Stimulated activated CD4-positive, alpha-beta T cell treated with anti-CD3 and anti-CD28 coated beads, Interleukin-12 subunit alpha, Interleukin-12 subunit beta, amount 100 ng/mL, for 24 hours (primary cell): ENCODE data around the gene GIMAP5.

Source experiments
- DNase-seq, 2 experiments: peaks; one replicate each; pipeline ENCODE4 v3.0.0-alpha.2; 2020; ENCODE audit warnings: low read depth in 2 of 2

GIMAP5 gene

DNA sequence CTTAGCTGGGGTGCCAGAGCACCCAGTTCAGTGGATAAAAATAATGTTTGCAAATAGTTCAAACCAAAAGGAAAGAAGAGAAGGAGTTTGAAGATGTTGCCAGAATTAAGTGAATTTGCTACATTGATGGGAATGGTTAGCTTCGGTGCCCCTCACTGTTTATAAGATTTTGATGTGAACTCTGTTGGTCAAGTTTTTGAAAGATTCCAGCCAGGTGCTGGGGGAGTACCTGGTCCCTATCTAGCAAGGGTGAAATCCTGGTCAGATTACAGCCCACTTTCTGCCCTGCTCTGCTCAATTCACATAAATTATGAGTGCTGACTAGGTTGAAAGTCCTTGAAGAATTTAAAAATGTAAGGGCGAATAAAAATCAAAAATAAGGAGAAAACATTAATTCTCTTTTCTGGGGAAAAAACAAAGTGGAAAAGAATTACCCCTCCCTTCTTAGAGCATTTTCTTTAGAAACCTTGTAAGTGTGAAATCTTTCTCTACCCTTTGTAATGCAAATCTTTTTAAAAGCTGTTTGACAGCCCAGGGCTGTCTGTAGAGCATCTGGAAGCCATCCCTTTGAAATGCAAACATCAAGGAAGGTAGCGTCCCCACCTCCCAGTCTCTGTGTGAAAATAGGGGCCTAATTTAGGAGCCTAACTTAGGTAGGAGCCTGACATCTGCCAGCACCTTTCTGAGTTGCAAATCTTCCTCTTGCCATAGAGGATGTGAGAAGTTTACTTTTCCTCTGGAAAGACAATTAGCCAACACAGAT lies 1.4 kb upstream of the GIMAP5 start:
- DNase-seq = no peak

DNA sequence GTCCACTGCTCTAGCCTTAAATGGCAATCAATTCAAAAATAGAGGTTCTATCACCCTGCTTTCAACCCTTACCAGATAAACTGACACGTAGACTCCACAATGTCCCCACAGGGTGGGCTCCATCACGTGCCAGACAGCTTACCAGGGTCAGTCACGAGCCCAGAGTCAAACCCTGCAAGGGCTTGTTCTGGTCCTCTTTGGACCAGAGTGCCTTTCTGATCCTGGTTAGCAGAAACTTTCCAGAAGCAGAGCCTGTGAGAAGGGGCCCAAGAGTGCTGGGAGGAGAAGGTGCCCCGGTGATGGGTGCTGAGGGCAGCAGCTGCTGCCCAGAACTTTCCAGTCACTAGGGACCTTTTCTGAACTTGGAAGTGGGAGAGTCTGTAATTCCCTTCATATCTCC lies 354 bp upstream of the GIMAP5 start:
- no peak for DNase-seq

GRCh38 chr7:150738092-150738491 lies 874 bp downstream of the GIMAP5 start:
- DNase-seq = no peak

DNA sequence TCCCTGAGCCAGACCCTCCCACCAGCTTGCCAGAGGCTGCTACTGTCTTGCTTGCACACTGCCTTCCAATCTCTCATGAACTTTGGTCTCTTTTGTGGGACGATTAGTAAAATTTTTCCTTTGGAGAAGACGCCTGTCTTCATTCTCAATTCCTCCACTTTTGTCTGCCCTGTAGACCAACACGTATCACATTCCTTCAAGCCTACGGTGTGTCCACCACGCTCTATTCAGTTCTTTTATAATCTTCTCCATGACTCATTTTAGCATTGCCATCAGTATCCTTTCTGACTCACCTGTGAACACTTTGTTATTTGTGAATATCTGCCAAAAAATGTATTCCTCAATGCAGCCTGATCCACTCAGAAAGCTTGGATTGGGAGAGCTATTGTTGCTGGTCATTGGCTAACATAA lies 1.4 kb downstream of the GIMAP5 start:
- DNase-seq = no peak

GRCh38 chr7:150739033-150739432 lies 1.8 kb downstream of the GIMAP5 start:
- DNase-seq = no peak

DNA sequence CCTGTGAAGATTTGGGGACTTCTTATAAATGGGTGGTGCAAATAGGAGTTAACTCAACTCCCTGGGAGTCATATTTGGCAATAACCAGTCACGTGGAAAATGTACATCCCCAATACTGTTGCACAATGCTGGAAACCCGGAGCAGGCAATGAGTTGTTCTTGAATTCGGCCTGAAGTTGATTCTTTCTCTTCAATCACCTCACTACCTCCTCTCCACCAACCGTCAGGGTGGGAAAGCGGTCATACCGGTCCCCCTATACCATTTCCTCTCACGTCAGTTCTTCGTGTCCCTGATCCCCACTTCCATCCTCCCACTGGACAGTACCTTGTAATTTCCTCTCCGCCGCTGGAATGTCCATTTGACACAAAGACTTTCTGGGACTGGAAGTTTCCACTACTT lies 2.8 kb downstream of the GIMAP5 start:
- no peak for DNase-seq

GRCh38 chr7:150742286-150742968 lies 5.2 kb downstream of the GIMAP5 start:
- DNase-seq = no peak

DNA sequence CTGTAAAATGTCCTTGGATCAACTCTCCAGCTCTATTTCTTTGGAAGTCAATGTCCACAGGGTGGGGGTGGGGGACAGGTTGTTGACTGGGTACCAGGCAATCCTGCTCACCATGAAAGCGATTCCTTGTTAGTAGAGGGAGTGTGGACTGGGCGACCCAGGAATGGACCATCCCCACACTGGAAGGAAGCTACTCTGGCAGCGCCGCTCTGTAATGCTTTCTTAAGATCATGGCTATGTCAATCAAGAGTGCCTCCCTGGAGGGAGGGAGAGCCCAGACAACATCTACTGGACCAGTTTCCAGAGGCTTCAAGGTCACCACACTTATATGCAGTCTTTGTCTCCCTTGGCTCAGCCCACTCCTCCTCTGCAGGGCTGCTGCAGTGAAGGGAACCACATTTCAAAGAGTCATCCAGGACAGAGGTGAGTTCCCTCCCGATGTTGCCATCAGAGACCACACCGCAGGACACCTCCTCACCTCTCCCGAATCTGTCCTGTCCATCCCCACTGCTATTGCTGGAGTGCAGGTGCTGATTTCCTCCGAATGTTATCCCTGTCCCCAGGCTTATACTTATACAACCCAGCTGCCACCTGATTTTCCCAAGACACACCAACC lies 6.9 kb downstream of the GIMAP5 start:
- no peak for DNase-seq

- DNase-seq = no peak
These were observed 7.9 kb downstream of the GIMAP5 start for GRCh38 chr7:150745086-150745485.

DNA sequence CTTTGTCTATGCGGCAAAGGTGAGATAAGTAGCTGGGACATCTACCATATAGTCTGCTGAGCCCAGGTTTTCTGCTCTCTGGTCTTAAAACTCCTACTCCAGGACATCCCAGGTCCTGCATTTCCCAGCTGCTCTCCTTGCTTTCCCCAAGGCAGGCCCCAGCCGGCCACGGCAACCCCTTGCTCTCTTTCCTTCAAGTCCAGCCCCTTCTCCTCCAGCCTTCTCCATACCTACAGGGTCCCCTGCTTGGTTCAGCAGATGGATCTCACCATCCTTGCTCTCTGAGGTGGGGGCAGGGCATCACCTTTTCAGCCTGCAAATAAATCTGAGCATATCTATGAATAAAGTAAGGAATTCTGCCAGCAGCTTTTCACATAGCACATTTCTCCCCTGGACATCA lies 8.7 kb downstream of the GIMAP5 start:
- DNase-seq = no peak

DNA sequence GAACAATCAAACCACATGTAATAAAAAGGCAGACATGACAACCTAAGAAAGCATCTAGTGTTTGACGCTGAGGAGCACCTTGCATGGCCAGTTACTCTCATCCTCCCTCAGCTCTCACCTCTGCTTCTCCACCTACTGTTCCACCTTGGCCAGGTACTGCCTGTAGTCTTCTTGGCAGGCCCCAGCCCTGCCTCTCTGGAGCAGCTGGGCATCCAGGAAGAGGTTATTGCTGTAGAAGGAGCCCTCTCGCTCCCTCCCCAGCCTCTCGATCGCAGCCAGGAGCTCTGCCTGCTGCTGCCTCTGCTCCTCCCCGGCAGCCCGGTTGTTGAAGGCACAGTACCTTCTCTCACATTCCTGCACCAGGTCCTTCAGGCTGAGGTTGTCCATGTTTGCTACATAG lies 9.7 kb downstream of the GIMAP5 start:
- no peak for DNase-seq

DNA sequence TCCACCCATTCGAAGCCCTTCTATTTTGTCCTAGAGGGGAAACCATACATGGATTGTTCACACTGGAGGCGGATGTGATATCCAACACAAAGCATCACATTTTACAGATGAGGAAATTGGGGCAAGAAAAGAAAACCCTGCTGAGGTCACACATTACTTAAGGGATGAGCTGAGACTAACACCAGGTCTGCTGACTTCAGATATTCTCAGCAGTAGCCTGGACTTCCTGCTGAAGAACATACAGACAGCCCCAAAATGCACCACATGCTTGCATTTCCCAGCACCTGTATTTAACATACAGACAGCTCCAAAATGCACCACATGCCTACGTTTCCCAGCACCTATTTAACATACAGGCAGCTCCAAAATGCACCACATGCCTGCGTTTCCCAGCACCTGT lies 11.2 kb downstream of the GIMAP5 start:
- no peak for DNase-seq

DNA sequence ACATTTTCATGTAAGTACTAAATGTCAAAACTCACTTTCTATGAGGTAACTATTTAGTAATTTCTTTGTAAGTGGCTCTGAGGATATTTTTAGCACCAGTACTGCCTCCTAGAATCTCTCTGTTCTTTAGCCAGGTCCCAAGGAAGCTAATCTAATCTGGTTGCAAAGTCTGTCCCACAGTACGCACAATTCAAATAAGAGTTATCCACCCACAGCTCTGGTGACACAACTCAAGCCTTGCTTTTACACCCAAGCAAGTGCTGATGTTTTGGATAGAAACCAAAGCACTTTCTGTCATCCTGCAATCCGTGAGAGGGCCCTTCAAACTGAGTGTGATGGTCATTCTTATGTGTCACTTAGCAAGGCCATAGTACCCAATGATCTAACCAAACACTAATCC lies 14.5 kb downstream of the GIMAP5 start:
- DNase-seq = no peak

DNA sequence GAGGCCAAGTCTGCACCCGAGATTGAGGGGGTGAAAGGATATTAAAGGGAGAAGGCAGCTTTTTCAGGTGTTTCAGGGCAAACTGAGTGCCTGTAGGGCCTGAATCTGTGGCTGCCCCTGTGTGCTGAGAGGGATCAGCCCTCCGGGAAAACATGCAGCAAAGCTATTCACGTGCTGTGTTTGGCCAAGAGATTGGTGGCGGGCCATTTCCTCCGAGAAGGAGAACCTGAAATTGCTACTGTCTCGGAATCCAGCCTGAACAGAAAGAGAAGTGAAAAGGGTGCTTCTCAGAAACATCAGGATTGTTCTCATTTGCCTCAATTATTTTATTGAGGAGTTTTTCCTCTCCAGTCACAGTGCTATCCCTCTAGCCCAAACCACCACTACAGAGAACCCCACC lies 16.0 kb downstream of the GIMAP5 start:
- no peak for DNase-seq

GRCh38 chr7:150753826-150754603 lies 16.8 kb downstream of the GIMAP5 start:
- DNase-seq = no peak

- no peak for DNase-seq
These were observed 17.7 kb downstream of the GIMAP5 start for GRCh38 chr7:150754951-150755350.

DNA sequence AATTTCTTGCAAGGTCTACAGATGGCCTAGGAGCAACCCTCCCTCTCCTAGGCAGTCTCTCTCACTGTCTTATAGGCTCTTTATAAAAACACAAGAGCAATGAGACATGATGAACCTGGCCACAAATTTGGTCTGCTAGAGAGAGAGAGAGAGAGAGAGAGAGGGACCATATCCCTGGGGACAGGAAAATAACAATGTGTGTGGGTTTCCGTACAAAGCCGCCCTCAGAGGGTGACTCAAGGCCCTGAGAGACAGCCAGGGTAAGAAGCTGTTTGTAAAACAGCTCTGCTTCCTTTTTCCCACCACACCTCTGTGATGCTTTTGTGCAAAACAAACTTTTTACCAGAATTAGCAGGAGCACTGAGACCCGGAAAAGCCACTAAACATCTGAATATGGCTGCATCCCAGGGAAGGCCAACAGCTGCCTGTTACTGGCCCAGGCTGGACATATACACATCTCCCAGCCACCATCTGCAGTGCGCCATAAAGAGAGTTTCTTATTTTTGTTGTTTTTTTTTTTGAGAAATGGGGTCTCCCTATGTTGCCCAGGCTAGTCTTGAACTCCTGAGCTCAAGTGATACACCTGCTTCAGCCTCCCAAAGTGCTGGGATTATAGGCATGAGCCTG lies 18.4 kb downstream of the GIMAP5 start:
- DNase-seq = no peak

- no peak for DNase-seq
These were observed 18.9 kb downstream of the GIMAP5 start for GRCh38 chr7:150756166-150756565.

DNA sequence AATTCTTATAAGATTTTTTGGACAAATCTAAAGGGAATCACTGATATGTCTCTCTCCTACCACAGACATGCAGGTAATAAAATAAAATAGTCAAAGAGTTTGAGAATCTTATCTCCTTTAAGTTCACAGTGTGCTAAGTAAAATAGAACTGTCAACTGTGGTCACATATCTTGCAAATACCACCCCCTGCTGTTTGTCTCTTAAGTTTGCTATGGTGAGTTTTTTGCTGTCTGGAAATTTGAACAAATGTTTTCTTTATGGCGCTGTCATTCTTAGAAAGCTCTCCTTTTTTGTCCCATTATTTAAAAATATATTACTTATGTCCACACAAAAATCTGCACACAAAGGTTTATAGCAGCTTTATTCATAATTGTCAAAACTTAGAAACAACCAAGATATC lies 19.6 kb downstream of the GIMAP5 start:
- no peak for DNase-seq

- no peak for DNase-seq
These were observed 22.3 kb downstream of the GIMAP5 start for GRCh38 chr7:150759479-150759878.

DNA sequence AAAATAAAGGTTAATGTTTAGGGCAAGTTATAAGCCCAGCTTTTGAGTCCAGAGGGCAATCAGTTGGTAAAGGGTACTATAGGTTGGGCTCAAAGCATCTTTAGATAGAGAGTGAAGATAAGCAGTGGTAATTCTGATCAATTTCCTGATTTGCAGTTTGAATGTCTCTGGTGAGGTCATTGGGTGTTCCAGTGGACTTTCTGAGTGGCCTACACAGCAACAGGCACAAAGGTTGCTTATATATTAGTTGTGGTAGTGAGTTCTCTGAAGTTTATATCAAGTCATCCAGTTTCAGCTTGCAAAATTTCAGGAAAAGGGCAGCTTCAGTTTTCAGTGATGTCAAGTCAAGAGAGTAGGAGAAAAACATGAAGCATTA lies 29.1 kb downstream of the GIMAP5 start:
- DNase-seq = no peak

DNA sequence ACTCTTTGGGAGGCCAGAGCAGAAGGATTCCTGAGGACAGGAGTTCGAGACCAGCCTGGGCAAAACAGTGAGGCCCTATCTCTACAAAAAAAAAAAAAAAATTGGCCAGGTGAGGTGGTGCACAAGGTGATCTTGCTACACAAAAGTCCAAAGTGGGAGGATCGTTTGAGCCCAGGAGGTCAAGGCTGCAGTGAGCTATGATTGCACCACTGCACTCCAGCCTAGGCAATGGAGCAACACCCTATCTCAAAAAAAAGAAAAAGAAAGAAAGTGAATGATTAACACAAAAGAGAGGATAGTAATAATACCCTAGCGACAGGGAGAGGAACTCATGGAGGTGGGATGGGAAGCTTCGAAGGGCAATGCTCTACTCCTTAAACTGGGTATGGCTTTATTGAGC lies 32.5 kb downstream of the GIMAP5 start:
- no peak for DNase-seq
